HepG2 (cell line): ENCODE data around the gene GATAD2B. TPM values are rescaled to one million over a fixed set of nuclear protein-coding genes. Genes with fewer than 3 reads are reported as not detected.

Experiments used
- ATAC-seq: fragments of 200-7000 bp; cut with Tn5 transposase; 3 replicates; pipeline ENCODE4 v1.9.1; 2020; ENCODE audit warnings: mild to moderate bottlenecking, moderate library complexity
- BruUV-seq: library from RNA; stranded (reverse); fragments of 400-500 nt; replicated peaks from 2 replicates; lab custom pipeline; 2021; lab: Mats Ljungman, UMichigan
- CTCF ChIA-PET: fragments of 300-600 bp; formaldehyde crosslinking; extraction: SDS; loops from one replicate; lab custom pipeline; 2021; ENCODE audit warnings: low total read pairs, inconsistent platforms, low intra/inter-chr PET ratio; lab: Yijun Ruan, JAX
- POLR2A ChIA-PET: fragments of 350-600 bp; sonication (Branson Sonifier 250); formaldehyde crosslinking; loops from one replicate; lab custom pipeline; 2020; ENCODE audit warnings: antibody characterized with exemption, inconsistent platforms; lab: Yijun Ruan, JAX
- DNase-seq: peaks from one replicate; pipeline ENCODE4 v3.0.0-alpha.2; 2015; ENCODE audit warnings: low spot score
- FAIRE-seq: peaks from 3 replicates; lab custom pipeline; 2011; peaks lifted over from hg19 to GRCh38; lab: Jason Lieb, UNC
- H2AFZ ChIP-seq: one replicate; pipeline ENCODE4 v1.6.1; 2011; ENCODE audit warnings: low read length, inconsistent platforms
- H3K27ac ChIP-seq: fragments of 300-600 bp; 3 replicates; pipeline ENCODE4 v1.8.0; 2011; ENCODE audit warnings: mixed run types, mild to moderate bottlenecking, mixed read lengths, low read length, inconsistent platforms; ENCODE audit not compliant: insufficient read depth; ENCODE audit errors: extremely low read length
- H3K27me3 ChIP-seq, 2 experiments: fragments of 200-600 bp in 1 of 2; 2 replicates in 1 of 2; 3 replicates in 1 of 2; pipeline versions ENCODE4 v1.6.0 to v1.8.0; 2011; ENCODE audit warnings: low read length in 2 of 2, mild to moderate bottlenecking in 2 of 2, moderate library complexity in 2 of 2, inconsistent platforms in 1 of 2; ENCODE audit not compliant: insufficient read depth in 2 of 2, control insufficient read depth in 1 of 2
- H3K36me3 ChIP-seq, 2 experiments: fragments of 200-600 bp in 1 of 2; replicated peaks in 1 of 2; 2 replicates in 1 of 2; 3 replicates in 1 of 2; pipeline versions ENCODE4 v1.5.1 to v1.8.0; 2011; ENCODE audit warnings: low read length in 2 of 2, inconsistent platforms in 1 of 2; ENCODE audit not compliant: insufficient read depth in 2 of 2, control insufficient read depth in 1 of 2
- H3K4me1 ChIP-seq: 2 replicates; pipeline ENCODE4 v1.5.1; 2012; ENCODE audit warnings: low read length, inconsistent platforms; ENCODE audit not compliant: insufficient read depth
- H3K4me2 ChIP-seq: 2 replicates; pipeline ENCODE4 v1.6.0; 2011; ENCODE audit warnings: low read depth, low read length, inconsistent platforms
- H3K4me3 ChIP-seq, 3 experiments: fragments of 200-600 bp in 1 of 3; sonication (generic), shearing (Covaris generic) in 1 of 3; replicated peaks in 1 of 3; 2 replicates each; pipeline ENCODE4 v1.5.1; 2011 to 2016; ENCODE audit warnings: low read length in 3 of 3, inconsistent platforms in 2 of 3, low read depth in 2 of 3, mild to moderate bottlenecking in 2 of 3, control low read depth in 1 of 3, mixed read lengths in 1 of 3; ENCODE audit not compliant: insufficient read depth in 1 of 3
- H3K79me2 ChIP-seq: one replicate; pipeline ENCODE4 v1.6.1; 2011; ENCODE audit warnings: low read length, inconsistent platforms; ENCODE audit not compliant: insufficient read depth
- H3K9ac ChIP-seq: 2 replicates; pipeline ENCODE4 v1.6.0; 2011; ENCODE audit warnings: mild to moderate bottlenecking, low read depth, low read length, inconsistent platforms; ENCODE audit not compliant: insufficient read depth
- H3K9me3 ChIP-seq: 2 replicates; pipeline ENCODE4 v1.5.1; 2012; ENCODE audit warnings: mild to moderate bottlenecking, low read length
- H4K20me1 ChIP-seq: 2 replicates; pipeline ENCODE4 v1.6.0; 2011; ENCODE audit warnings: inconsistent platforms, mild to moderate bottlenecking, low read length, moderate library complexity; ENCODE audit not compliant: insufficient read depth
- AGO2 ChIP-seq: fragments of 200-400 bp; formaldehyde crosslinking; optimal IDR thresholded peaks from 2 replicates; pipeline ENCODE3; 2017; ENCODE audit warnings: mild to moderate bottlenecking, low read depth, low read length, moderate library complexity
- ATF7 ChIP-seq, 2 experiments: fragments of 450-650 bp in 1 of 2; sonication (generic) in 1 of 2; formaldehyde crosslinking in 1 of 2; IDR thresholded peaks; 2 replicates each; pipeline versions ENCODE4 v1.4.0 to v1.6.1; 2016 to 2020; ENCODE audit warnings: antibody characterized with exemption in 1 of 2, mild to moderate bottlenecking in 1 of 2, missing genetic modification reagents in 1 of 2
- CCDC6 ChIP-seq: sonication (generic); formaldehyde crosslinking; IDR thresholded peaks from 2 replicates; pipeline ENCODE4 v1.8.1; 2022; ENCODE audit warnings: mild to moderate bottlenecking, missing genetic modification reagents, moderate library complexity
- FLYWCH1 ChIP-seq: sonication (generic); formaldehyde crosslinking; IDR thresholded peaks from 2 replicates; pipeline ENCODE4 v1.8.1; 2023; ENCODE audit warnings: mild to moderate bottlenecking, missing genetic modification reagents
- GABPB1 ChIP-seq: IDR thresholded peaks from 2 replicates; pipeline ENCODE4 v1.6.1; 2016; ENCODE audit warnings: mild to moderate bottlenecking, missing genetic modification reagents, moderate library complexity, missing compliant biosample characterization
- RFX3 ChIP-seq: IDR thresholded peaks from 2 replicates; pipeline ENCODE4 v1.6.1; 2016; ENCODE audit warnings: missing biosample characterization, missing genetic modification reagents
- SIN3A ChIP-seq: IDR thresholded peaks from 2 replicates; pipeline ENCODE4 v1.6.1; 2011; ENCODE audit warnings: low read depth, mild to moderate bottlenecking, control low read depth, low read length, borderline replicate concordance
- SIN3B ChIP-seq: fragments of 150-350 bp; IDR thresholded peaks from 2 replicates; pipeline ENCODE4 v1.6.1; 2014; ENCODE audit warnings: low read length
- WIZ ChIP-seq: sonication (generic); formaldehyde crosslinking; IDR thresholded peaks from 2 replicates; pipeline ENCODE4 v1.5.1; 2020; ENCODE audit warnings: mild to moderate bottlenecking, missing genetic modification reagents
- WGBS: methylation state at CpG from one replicate; pipeline ENCODE4 v1.1.6; 2017; ENCODE audit warnings: low lambda C conversion rate; 5-methylcytosine and 5-hydroxymethylcytosine counted together
- in situ Hi-C: cut with HindIII; loops from 2 replicates; pipeline ENCODE4 v1.10.0; 2017; ENCODE audit warnings: low pct_unique_long_range_greater_than_20kb; ENCODE audit not compliant: extremely low pct_ligation_motif_present
- intact Hi-C: fragments of 100-400 bp; cut with micrococcal nuclease; formaldehyde crosslinking; loops from one replicate; pipeline ENCODE4 v1.10.0; 2022; ENCODE audit not compliant: unreplicated experiment
- polyA plus RNA-seq, 8 experiments: library from polyadenylated mRNA; depleted of rRNA in 3 of 8; stranded (reverse) in 7 of 8; unstranded in 1 of 8; fragments of >200 nt; fragmentation: Illumina TruSeq in 4 of 8; extraction: Trizol in 4 of 8; gene quantifications; 2 replicates each; pipeline versions ENCODE4 v1.2.1 to v1.2.3, GENCODE V29; 2011 to 2016; ENCODE audit warnings: low read depth in 4 of 8, missing spikeins in 1 of 8, mixed read lengths in 1 of 8; ENCODE audit not compliant: insufficient read depth in 1 of 8
- total RNA-seq, 5 experiments: library from RNA; depleted of rRNA; stranded (reverse); fragments of >200 nt; fragmentation: Illumina TruSeq; extraction: Trizol; gene quantifications; 2 replicates each; pipeline ENCODE4 v1.2.3, GENCODE V29; 2016; ENCODE audit warnings: low read depth in 1 of 5
- TF ChIP-seq, protein P1 (sequence below): sonication (generic); formaldehyde crosslinking; IDR thresholded peaks from 2 replicates; pipeline ENCODE4 v1.4.0; 2020; ENCODE audit warnings: missing genetic modification reagents
- TF ChIP-seq, protein P2 (sequence below): sonication (generic); formaldehyde crosslinking; IDR thresholded peaks from 2 replicates; pipeline ENCODE4 v1.4.0; 2020; ENCODE audit warnings: missing genetic modification reagents, borderline replicate concordance
- TF ChIP-seq, protein P3 (sequence below): IDR thresholded peaks from 2 replicates; pipeline ENCODE4 v1.6.1; 2016

GATAD2B gene
- total and polyA plus RNA-seq, 2 of the 13 experiments (the other 11 are each of a cell fraction or from before 2014, with no cell fraction given): 3.2 to 5.2 TPM

DNA sequence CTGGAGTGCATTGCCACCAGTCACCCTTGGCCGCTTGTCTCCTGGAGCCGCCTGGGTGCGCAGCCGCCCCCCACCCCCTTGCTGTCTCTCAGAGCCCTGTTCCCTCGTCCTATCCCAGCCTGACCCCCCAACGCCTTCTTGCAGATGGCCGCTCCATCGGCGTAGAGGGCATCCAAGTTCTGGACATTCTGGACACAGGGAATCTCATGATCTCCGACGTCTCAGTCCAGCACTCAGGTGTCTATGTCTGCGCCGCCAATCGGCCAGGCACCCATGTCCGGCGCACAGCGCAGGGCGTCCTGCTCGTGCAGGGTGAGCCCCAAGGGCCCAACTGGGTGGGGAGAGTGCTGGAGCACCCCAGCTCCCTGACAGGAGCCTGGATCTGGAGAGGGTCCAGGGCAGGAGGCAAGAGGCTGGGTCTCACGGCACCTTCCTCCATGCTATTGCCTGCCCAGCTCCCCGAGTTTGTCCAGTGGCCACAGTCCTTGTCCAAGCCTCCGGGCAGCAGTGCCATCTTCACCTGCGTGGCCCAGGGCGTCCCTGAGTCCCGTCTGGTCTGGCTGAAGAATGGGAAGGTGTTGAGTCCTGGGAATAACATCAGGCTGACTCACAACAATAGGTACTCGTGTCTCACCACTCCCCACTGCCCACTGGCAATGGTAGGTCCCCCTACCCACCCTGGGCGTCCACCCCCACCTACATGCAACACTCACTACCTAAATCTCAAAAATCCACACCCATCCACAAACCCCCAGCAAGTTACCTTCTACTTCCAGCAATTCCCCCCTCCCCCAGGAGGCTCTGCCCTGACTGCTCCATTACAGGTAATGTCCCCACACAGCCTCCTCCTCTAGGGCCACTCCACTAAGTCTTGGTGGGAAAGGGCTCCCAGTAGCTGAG, 123.0 kb downstream of the GATAD2B start:
- DNase-seq: no peak
- in situ Hi-C loops: loop anchor here (5.0 kb wide), 1 partner anchor 187 kb away; the partner anchor contains the start of gene RAB13
- Histone ChIP-seq H3K4me3 (no peak overlapping the region), H3K79me2 (no peaks in the 10 kb centered on the region), H4K20me1 (no peaks in the 10 kb centered on the region), H3K9me3 (no peaks in the 10 kb centered on the region)
- no TSS peak for BruUV-seq
- FAIRE-seq: no peak
- no peak for ATAC-seq
- TF ChIP-seq AGO2 (peak; percentile 42), WIZ (CRISPR knock-in tag) (no peak), SIN3B (no peak), CCDC6 (CRISPR knock-in tag) (no peak), SIN3A (no peak), FLYWCH1 (no peak)
- TF ChIP-seq, all 625 proteins: peak for 1
- Histone ChIP-seq H3K27ac (no peak overlapping the region), H2AFZ (no peak overlapping the region), H3K36me3 (no peaks in the 10 kb centered on the region), H3K4me2 (no peak overlapping the region), H3K4me1 (peaks cover 27% of the 10 kb centered on the region), H3K27me3 (peaks cover 5 to 21% of the 10 kb centered on the region in 2 experiments; a peak in 4 of 5 replicates), H3K9ac (no peak overlapping the region)
- intact Hi-C loops: loop anchor here (5.0 kb wide), 1 partner anchor 167 kb away; the partner anchor contains the start of gene CREB3L4
- ChIA-PET CTCF (no interaction called here), POLR2A (no interaction called here)
- 74% methylated on average over 21 of the region's 27 CpGs for WGBS

DNA sequence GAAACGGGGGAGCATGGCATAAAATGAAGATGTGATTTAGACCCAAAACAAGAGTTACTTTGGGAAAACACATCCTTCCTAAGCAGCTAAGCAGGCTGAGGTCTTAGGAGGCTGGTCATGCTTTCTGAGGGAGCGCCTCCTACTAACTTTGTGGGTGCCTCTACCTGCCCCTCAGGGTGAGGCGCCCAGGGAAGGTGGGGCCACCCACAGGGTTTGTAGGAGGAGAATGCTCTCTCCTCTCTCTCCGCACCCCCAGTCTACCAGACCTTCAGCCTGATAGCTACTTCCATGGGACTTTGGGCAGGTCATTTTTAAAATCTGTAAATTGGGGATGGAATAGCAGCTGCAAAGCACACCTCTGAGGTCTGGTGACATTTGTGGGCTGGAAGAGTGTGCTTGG, 123.8 kb downstream of the GATAD2B start:
- CTCF ChIA-PET: interaction anchor here (3.6 kb wide), 1 partner anchor 187 kb away, joined by 35 read pairs; the partner anchor contains the start of gene RAB13
- Histone ChIP-seq H3K27ac (no peak overlapping the region), H3K4me3 (no peak overlapping the region), H3K36me3 (no peaks in the 10 kb centered on the region), H3K4me2 (no peak overlapping the region), H3K27me3 (peaks cover 5 to 29% of the 10 kb centered on the region in 2 experiments; a peak in 4 of 5 replicates), H3K4me1 (peaks cover 32% of the 10 kb centered on the region), H2AFZ (no peak overlapping the region), H4K20me1 (no peaks in the 10 kb centered on the region), H3K79me2 (no peaks in the 10 kb centered on the region), H3K9me3 (no peaks in the 10 kb centered on the region), H3K9ac (no peak overlapping the region)
- intact Hi-C loops (loop anchor here (5.0 kb wide), 1 partner anchor 168 kb away; the partner anchor contains the start of gene CREB3L4), in situ Hi-C loops (loop anchor here (5.0 kb wide), 1 partner anchor 188 kb away; the partner anchor contains the start of gene RAB13)
- ATAC-seq: no peak
- BruUV-seq: no TSS peak
- WGBS: 70% methylated on average over 3 of the region's 4 CpGs
- FAIRE-seq: no peak
- POLR2A ChIA-PET: interaction anchor here (2.6 kb wide), 1 partner anchor 191 kb away, joined by 10 read pairs; the partner anchor contains the start of gene RPS27
- DNase-seq: no peak
- TF ChIP-seq, protein P1, sequence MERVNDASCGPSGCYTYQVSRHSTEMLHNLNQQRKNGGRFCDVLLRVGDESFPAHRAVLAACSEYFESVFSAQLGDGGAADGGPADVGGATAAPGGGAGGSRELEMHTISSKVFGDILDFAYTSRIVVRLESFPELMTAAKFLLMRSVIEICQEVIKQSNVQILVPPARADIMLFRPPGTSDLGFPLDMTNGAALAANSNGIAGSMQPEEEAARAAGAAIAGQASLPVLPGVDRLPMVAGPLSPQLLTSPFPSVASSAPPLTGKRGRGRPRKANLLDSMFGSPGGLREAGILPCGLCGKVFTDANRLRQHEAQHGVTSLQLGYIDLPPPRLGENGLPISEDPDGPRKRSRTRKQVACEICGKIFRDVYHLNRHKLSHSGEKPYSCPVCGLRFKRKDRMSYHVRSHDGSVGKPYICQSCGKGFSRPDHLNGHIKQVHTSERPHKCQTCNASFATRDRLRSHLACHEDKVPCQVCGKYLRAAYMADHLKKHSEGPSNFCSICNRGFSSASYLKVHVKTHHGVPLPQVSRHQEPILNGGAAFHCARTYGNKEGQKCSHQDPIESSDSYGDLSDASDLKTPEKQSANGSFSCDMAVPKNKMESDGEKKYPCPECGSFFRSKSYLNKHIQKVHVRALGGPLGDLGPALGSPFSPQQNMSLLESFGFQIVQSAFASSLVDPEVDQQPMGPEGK (CRISPR knock-in tag): no peak
- TF ChIP-seq GABPB1 (no peak), RFX3 (no peak), ATF7 (IDR thresholded peaks at IDR 0.05) (no peak), ATF7 (CRISPR knock-in tag; IDR thresholded peaks at IDR 0.05) (no peak)
- TF ChIP-seq, protein P2, sequence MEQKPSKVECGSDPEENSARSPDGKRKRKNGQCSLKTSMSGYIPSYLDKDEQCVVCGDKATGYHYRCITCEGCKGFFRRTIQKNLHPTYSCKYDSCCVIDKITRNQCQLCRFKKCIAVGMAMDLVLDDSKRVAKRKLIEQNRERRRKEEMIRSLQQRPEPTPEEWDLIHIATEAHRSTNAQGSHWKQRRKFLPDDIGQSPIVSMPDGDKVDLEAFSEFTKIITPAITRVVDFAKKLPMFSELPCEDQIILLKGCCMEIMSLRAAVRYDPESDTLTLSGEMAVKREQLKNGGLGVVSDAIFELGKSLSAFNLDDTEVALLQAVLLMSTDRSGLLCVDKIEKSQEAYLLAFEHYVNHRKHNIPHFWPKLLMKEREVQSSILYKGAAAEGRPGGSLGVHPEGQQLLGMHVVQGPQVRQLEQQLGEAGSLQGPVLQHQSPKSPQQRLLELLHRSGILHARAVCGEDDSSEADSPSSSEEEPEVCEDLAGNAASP (CRISPR knock-in tag): no peak
- TF ChIP-seq, protein P3, sequence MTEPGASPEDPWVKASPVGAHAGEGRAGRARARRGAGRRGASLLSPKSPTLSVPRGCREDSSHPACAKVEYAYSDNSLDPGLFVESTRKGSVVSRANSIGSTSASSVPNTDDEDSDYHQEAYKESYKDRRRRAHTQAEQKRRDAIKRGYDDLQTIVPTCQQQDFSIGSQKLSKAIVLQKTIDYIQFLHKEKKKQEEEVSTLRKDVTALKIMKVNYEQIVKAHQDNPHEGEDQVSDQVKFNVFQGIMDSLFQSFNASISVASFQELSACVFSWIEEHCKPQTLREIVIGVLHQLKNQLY: no peak
